Peyer's patch (tissue), 4 donors: ENCODE results near the gene NYAP1.
"Not testable (repeated sequence)": the region's sequence is repeated elsewhere in the genome, so short reads cannot be mapped to it uniquely, and the experiment has no call there.

ENCODE experiments used
- CTCF ChIP-seq, 6 experiments: fragments of 450-650 bp in 4 of 6; fragments of 200-600 bp in 2 of 6; sonication (generic) in 1 of 6; IDR thresholded peaks; one replicate each; pipeline ENCODE4 v1.5.1; 2017 to 2019; ENCODE audit warnings: antibody characterized with exemption in 6 of 6, mild to moderate bottlenecking in 3 of 6, moderate library complexity in 1 of 6
- POLR2A ChIP-seq, 2 donors: fragments of 450-650 bp; IDR thresholded peaks; one replicate each; pipeline ENCODE4 v1.5.1; 2017; ENCODE audit warnings: antibody characterized with exemption in 2 of 2, mild to moderate bottlenecking in 2 of 2, moderate library complexity in 2 of 2

- not testable (repeated sequence) for TF ChIP-seq CTCF, POLR2A (IDR thresholded peaks at IDR 0.05)
Measured at GRCh38 chr7:100453854-100454253, 29.9 kb upstream of the NYAP1 start.
